GM19099 (cell line): ENCODE measurements around the gene OR1L4.

ENCODE experiments used
- POLR2A ChIP-seq: IDR thresholded peaks from 3 replicates; pipeline ENCODE4 v1.6.1; 2011; ENCODE audit warnings: low read depth; ENCODE audit not compliant: insufficient read length; ENCODE audit errors: extremely low read depth

The OR1L4 gene

GRCh38 chr9:122723690-122724089, at the start of gene OR1L4:
Gene OR1L4 (plus strand): TSS chr9:122723990. CDS start chr9:122723990, 0 bp downstream.
- TF ChIP-seq POLR2A = no peak

- TF ChIP-seq POLR2A = no peak
Measured at GRCh38 chr9:122684851-122685250, 38.9 kb upstream of the OR1L4 start.

- no peak for TF ChIP-seq POLR2A
Measured at GRCh38 chr9:122695696-122696095, 28.1 kb upstream of the OR1L4 start.

- no peak for TF ChIP-seq POLR2A
Measured at GRCh38 chr9:122718038-122718437, 5.8 kb upstream of the OR1L4 start.

- TF ChIP-seq POLR2A = no peak
Measured at GRCh38 chr9:122719218-122719617, 4.6 kb upstream of the OR1L4 start.

- no peak for TF ChIP-seq POLR2A
Measured at GRCh38 chr9:122742003-122742402, 18.2 kb downstream of the OR1L4 start, which contains the start of gene OR1L6. Gene OR1L6 (plus strand): TSS chr9:122742303. CDS start chr9:122749848, 7,545 bp downstream.

GRCh38 chr9:122754825-122755224, 31.0 kb downstream of the OR1L4 start:
- no peak for TF ChIP-seq POLR2A

GRCh38 chr9:122767817-122768216, 44.0 kb downstream of the OR1L4 start:
- no peak for TF ChIP-seq POLR2A
